ENCODE measurements around the gene MORF4L2.
"Not testable (repeated sequence)": the region's sequence is repeated elsewhere in the genome, so short reads cannot be mapped to it uniquely, and the experiment has no call there.

Gene MORF4L2

GRCh38 chrX:103681443-103681842, 5.1 kb downstream of the MORF4L2 start:
- DNase-seq (ENCODE audit: low spot score) = no peak

DNA sequence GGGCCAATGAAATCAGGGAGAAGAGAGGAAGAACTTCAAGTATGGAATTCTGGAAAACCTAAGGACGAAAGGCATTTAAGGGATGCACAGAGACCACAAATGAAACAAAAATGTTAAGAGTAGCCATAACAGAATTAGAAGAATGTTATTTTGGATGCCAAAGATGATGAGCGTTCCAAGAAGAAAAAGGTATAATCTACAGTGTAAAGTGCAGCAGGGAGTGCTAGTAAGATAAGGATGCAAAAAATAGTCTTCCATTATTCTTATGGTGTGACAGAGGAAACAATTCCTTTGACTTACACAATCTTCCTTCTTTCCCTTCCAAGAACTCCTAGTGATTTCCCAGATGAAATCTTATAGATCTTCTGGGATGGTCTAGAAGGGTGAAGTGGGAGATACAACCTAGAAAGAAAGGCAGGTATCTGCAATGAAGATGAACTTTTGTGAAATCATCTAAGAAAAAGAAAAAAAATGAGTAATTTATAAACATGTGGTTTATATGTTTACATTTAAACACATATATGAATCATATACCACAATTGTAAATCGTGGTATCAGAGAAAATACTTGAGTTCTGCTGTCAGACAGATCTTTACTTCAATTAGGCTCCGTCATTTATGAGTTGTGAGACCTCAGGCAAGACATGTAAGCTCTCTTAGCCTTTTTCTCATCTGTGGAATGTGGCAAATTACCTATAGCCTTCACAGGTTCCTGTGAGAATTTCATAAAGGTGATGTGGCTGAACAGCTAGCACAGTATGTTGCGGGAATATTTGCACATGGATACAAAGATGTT, 8.1 kb downstream of the MORF4L2 start:
- no peak for DNase-seq (ENCODE audit: low spot score)

- peak; percentile 22 for DNase-seq (ENCODE audit: low spot score)
These were observed 11.7 kb downstream of the MORF4L2 start for GRCh38 chrX:103674531-103675454.

GRCh38 chrX:103669745-103670144, 16.8 kb downstream of the MORF4L2 start:
- no peak for DNase-seq (ENCODE audit: low spot score)

DNA sequence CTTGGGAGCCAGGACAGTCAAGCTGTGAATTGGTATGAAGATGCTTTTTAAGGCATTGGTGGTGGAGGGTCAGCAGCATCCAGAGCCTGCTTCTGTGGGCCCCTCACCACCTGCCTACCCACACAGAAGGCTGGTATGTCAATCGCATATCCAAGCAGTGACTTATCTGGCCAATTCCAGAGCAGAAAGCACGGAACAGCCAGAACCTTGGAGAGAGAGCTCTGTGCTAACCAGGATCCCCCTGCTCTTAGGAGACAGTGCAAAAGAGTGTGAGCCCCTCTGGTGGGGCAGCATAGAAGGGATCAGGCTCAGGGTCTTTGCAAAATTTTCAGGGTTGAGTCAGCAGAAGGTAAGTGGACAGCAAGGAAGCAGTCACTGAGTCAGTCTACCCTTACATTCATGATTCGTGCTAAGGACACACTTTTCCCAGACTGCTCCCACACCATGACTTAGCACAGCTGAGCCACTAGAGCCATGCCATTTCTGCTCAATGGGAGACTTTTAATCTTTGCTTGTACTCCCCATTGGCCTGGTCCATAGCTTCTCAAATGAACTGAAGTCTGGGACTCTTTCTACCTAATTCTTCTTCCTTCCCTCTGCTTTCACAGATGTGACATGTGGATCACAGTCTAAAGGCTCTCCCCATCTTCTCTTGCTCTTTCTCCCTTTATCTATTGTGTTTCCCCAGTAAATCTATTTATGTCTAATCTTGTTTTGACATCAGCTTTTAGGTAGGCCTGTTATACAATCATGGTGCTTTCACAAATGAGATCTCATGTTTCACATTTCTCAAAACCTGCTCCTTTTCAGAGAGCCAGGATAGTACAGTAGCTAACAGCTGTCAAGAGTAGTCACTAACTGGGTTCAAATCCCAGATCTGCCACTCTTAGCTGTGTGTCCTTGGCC, 20.0 kb downstream of the MORF4L2 start:
- peak; percentile 92 for DNase-seq (ENCODE audit: low spot score)

DNA sequence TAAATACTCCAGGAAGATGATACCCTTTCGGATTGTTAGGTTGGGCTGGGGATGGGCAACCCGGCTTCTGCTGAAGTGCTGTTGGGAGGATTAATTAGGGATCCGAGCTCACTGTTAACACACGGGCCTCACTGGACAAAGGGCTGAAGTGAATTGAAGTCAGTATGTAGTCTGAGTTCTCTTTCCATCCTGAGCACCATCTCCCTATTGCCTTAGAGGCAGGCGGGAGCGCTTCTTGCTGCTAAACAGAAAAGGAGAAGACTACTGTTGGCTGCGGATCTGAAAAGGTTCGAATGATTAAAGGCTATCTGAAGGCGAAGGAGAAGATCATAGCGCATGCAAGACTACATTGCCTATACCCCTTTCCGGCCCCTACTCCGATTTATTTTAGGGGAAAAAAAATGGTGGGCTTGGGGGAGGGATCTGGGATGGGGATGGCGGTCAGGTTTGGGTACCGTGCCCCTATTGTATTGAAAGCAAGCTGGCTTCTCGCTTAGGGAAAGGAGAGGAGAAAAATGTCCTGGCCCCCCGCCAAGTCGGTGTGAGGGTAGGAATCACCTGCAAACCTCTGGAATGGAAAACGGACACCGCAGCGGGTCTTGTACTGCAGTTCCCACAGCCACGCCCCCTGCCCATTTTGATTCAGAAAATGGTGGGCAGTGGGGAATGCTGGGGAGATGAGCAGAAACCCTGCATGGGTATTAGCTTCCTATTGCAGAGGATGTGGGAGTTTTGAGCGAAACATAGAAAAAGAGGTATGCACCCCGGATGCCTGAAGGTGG, 22.3 kb downstream of the MORF4L2 start:
- no peak for DNase-seq (ENCODE audit: low spot score)

- not testable (repeated sequence) for DNase-seq (ENCODE audit: low spot score)
These were observed 27.0 kb downstream of the MORF4L2 start for GRCh38 chrX:103659460-103659859.

DNA sequence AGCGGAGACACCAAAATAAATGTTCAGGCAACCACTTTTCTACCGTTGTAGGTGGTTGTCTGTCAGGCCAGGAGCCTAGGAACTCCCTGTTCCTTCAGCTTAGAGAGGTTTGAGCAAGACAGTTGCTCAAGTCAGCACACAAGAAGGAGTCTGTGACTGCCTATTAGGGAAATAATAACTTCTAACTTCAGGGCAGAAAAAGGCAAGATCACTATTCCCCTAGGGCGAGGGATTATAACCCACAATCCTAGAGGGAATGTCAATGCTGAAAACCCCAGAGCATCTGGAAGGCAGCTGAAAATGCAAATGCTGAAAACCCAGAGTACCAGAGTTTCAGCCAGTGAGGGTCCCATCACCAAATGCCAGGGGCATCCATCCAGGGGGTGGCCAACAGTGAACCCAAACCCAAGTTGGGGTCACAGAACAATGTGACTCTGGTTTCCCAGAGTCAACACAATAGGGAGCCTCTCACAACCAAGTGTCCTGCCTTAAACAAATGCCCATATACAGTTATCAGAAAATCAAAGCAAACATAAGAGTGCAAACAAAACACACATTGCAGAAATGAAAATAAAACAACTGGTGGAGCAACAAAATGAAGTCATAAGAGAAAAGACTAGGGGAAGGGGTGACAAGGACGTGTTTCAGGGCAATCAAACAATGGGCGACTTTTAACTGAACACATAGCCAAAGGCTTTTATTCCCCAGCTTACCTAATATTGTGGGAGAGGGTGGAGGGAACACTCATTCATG, 27.6 kb downstream of the MORF4L2 start:
- DNase-seq (ENCODE audit: low spot score) = no peak

- DNase-seq (ENCODE audit: low spot score) = not testable (repeated sequence)
These were observed 29.4 kb downstream of the MORF4L2 start for GRCh38 chrX:103657066-103657465.

- no peak for DNase-seq (ENCODE audit: low spot score)
These were observed 29.9 kb downstream of the MORF4L2 start for GRCh38 chrX:103656617-103657016.

GRCh38 chrX:103655230-103656000, 31.1 kb downstream of the MORF4L2 start:
- DNase-seq (ENCODE audit: low spot score) = not testable (repeated sequence)

DNA sequence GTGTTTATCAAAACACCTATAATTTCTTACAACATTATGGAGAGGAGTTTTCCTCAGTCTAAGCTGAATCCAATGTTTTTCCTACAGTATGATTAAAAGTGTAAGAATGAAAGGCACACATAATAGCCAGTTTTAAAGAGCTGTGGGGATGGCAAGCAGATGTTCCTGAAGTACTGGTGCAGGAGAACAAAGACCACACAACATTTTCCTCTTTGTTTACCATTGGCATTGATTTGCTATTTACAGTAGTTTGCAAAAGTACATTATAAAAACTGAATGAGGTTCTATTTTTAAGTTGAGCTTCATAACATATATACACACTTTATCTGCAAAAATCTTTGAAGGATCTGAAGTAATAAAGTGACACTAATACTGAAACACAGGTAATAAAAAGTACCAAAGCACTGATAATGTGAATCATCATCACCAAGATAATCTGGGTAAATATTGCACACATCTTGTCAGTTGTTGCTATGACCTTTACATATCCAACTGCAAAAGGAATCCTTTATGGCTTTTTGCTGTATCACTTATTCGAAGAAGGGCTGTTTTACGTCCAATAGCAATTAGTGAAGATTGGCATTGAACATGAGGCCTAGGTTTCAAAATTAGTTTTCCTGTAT, 35.2 kb downstream of the MORF4L2 start:
- DNase-seq (ENCODE audit: low spot score) = peak; percentile 83

DNA sequence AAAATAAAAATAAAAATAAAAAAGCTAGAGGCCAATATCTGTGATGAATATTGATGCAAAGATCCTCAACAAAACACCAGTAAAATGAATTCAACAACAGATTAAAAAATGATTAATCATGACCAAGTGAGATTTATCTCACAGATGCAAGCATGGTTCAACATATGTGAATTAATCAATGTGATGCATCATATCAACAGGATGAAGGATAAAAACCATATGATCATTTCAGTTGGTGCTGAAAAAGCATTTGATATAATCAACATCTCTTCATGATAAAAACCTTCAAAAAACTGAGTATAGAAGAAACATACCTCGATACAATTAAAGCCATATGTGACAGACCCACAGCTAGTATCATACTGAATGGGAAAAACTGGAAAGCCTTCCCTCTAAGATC, 38.9 kb downstream of the MORF4L2 start:
- DNase-seq (ENCODE audit: low spot score) = no peak

GRCh38 chrX:103644125-103644524, 42.4 kb downstream of the MORF4L2 start:
- DNase-seq (ENCODE audit: low spot score) = no peak

DNA sequence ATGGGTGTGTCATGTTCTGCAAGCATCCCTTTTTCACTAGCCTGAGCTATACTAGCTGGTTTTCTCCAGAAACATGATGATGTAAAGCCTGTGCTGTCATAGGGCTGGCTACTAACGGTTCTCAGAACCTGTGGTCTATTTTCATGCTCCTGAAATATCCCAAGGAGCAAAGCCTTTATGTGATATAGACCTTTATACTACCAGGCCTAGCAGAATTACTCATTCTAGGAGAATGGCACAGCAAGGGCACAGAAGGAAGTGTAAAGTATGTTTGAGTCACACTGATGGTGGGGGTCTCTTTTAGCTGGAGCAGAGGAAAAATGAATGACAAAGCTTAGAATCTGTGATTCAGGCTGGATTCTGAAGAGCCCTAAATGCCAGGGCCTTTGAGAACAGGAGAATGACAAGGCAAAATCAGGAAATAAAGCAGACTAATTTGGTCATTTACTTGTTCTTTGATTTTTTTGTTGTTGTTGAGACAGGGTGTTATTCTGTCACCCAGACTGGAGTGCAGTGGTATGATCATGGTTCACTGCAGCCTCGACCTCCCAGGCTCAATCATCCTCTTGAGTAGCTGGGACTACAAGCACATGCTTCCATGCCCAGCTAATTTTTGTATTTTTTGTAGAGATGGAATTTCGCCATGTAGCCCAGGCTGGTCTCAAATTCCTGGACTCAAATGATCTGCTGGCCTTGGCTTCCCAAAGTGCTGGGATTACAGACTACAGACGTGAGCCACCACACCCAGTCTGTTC, 45.9 kb downstream of the MORF4L2 start:
- no peak for DNase-seq (ENCODE audit: low spot score)

- peak; percentile 75 for DNase-seq (ENCODE audit: low spot score)
These were observed 47.8 kb downstream of the MORF4L2 start for GRCh38 chrX:103638479-103639346.
